HG02763 (cell line): ENCODE results near the gene HIPK2.

Experiments
- ATAC-seq: cut with Tn5 transposase; IDR thresholded peaks from one replicate; pipeline ENCODE4 v1.9.1; 2021; ENCODE audit warnings: mild to moderate bottlenecking, moderate library complexity; ENCODE audit not compliant: unreplicated experiment

The HIPK2 gene

GRCh38 chr7:139600306-139600705 lies 177.5 kb downstream of the HIPK2 start:
- no peak for ATAC-seq

- ATAC-seq, result no peak
Measured at GRCh38 chr7:139598642-139599041, 179.2 kb downstream of the HIPK2 start.

GRCh38 chr7:139597028-139597427 lies 180.8 kb downstream of the HIPK2 start:
- ATAC-seq, result no peak

- no peak for ATAC-seq
Measured at GRCh38 chr7:139596626-139597025, 181.2 kb downstream of the HIPK2 start.

- ATAC-seq, result no peak
Measured at GRCh38 chr7:139595806-139596205, 182.0 kb downstream of the HIPK2 start.

GRCh38 chr7:139594911-139595476 lies 182.8 kb downstream of the HIPK2 start:
- no peak for ATAC-seq

GRCh38 chr7:139594090-139594489 lies 183.7 kb downstream of the HIPK2 start:
- ATAC-seq, result no peak

- ATAC-seq, result no peak
Measured at GRCh38 chr7:139592801-139593461, 184.9 kb downstream of the HIPK2 start.

GRCh38 chr7:139591550-139592195 lies 186.1 kb downstream of the HIPK2 start:
- ATAC-seq, result no peak

GRCh38 chr7:139589474-139589873 lies 188.3 kb downstream of the HIPK2 start:
- ATAC-seq, result no peak

- ATAC-seq, result no peak
Measured at GRCh38 chr7:139588632-139589031, 189.2 kb downstream of the HIPK2 start.

GRCh38 chr7:139587535-139587934 lies 190.3 kb downstream of the HIPK2 start:
- no peak for ATAC-seq

GRCh38 chr7:139586286-139586685 lies 191.5 kb downstream of the HIPK2 start:
- no peak for ATAC-seq

GRCh38 chr7:139585042-139585441 lies 192.8 kb downstream of the HIPK2 start:
- no peak for ATAC-seq

GRCh38 chr7:139583826-139584553 lies 193.8 kb downstream of the HIPK2 start:
- ATAC-seq, result no peak

GRCh38 chr7:139582671-139583155 lies 195.1 kb downstream of the HIPK2 start:
- ATAC-seq, result no peak

- ATAC-seq, result no peak
Measured at GRCh38 chr7:139582130-139582650, 195.6 kb downstream of the HIPK2 start.

- ATAC-seq, result no peak
Measured at GRCh38 chr7:139580435-139580834, 197.4 kb downstream of the HIPK2 start.

GRCh38 chr7:139576179-139576973 lies 201.4 kb downstream of the HIPK2 start:
- ATAC-seq, result no peak

- ATAC-seq, result no peak
Measured at GRCh38 chr7:139575338-139575680, 202.5 kb downstream of the HIPK2 start.
